ENCODE results near the gene UBE2F.

- TF ChIP-seq POLR2A (IDR thresholded peaks at IDR 0.05): no peak
- no peak for TF ChIP-seq CTCF (IDR thresholded peaks at IDR 0.05)
Observed at GRCh38 chr2:237993701-237994100, 26.9 kb downstream of the UBE2F start.

Measured in testis (tissue), 2 donors.